Activated CD8-positive, alpha-beta memory T cell treated with anti-CD3 and anti-CD28 coated beads for 36 hours (primary cell): ENCODE data around the gene LHX2. TPM values are rescaled to one million over a fixed set of nuclear protein-coding genes. Genes with fewer than 3 reads are reported as not detected.

ENCODE experiments used
- CTCF ChIA-PET: fragments of 350-600 bp; sonication (Branson Sonifier 250); formaldehyde crosslinking; loops from one replicate; lab custom pipeline; 2021; ENCODE audit warnings: antibody characterized with exemption; lab: Charles Lee
- POLR2A ChIA-PET: fragments of 350-600 bp; sonication (Branson Sonifier 250); formaldehyde crosslinking; loops from one replicate; lab custom pipeline; 2021; ENCODE audit warnings: antibody characterized with exemption; lab: Charles Lee
- total RNA-seq, 2 experiments: library from RNA; stranded (reverse); gene quantifications; one replicate each; pipeline ENCODE4 v1.2.3, GENCODE V29; 2021

The LHX2 gene
- total RNA-seq, 2 experiments from 2014 or later = not detected

GRCh38 chr9:124022201-124023121, 10.9 kb downstream of the LHX2 start:
- POLR2A ChIA-PET = no interaction called here
- CTCF ChIA-PET = no interaction called here

DNA sequence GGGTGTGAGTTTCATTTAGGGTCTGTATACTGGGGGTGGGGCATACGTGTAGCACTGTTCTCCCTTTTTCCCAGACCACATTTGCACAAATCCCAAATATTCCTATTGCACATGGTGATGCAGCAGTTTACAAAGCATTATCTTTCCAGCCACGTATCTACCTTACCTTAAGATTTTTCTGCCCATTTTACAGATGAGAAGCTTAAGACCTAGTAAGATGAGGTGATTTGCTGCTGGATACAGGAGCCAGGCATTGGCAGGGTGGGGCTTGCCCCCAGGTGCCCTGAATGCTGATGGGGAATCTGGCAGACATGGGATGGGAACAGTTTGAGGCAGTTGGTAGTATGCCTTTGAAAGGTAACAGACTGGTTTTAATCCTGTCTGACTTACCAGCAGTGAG, 12.5 kb downstream of the LHX2 start:
- POLR2A ChIA-PET = no interaction called here
- CTCF ChIA-PET = no interaction called here

DNA sequence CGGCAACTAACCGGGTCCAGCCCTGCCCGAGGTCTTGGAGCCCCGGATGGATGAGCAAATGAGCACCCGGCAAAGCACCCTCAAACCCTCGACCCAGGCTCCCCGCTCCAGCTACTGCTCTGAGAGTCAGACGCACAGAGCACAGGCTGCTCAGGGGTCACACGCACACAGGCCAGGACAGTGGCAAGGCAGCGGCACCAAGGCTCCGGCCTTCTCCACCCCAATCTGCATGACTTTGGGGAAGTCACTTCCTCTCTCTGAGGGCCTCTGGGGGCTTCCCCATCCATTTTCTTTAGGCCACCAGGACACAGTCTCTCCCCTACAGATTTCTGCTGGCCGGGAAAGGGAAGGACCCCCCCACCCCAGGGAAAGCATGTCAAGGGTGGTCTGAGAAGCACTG, 18.0 kb downstream of the LHX2 start:
- ChIA-PET CTCF (no interaction called here), POLR2A (no interaction called here)

DNA sequence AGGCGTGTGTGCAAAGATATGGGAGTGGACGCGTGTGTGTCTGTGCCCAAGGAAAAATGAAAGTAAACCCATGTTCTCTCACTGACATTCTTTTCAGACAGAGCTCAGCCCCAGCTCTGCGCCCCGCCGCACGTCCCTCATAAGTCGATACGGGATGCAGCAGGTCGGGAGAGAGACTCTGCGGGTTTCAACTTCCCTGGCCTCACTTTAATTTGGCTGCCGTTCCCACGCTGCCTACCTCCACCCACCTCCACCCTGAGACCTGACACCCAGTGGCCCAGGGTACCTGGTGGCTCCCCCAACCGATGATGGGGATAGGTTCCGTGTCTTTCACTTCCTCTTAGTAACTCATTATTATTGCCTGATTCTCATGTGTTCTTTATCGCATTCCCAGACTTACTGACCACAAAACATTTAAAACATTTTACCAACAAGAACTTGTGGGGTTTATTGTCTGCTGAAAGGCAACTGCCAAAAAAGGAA, 19.4 kb downstream of the LHX2 start:
- ChIA-PET POLR2A (no interaction called here), CTCF (no interaction called here)

DNA sequence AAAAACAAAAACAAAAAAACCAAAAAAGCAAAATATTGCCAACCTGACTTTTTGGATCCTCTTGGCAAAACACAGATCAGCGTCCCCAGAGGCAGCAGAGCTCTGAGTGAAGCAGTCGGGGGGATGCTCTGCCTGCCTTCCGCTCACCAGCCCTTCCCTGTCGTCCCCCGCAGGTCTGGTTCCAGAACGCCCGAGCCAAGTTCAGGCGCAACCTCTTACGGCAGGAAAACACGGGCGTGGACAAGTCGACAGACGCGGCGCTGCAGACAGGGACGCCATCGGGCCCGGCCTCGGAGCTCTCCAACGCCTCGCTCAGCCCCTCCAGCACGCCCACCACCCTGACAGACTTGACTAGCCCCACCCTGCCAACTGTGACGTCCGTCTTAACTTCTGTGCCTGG, 20.7 kb downstream of the LHX2 start:
- ChIA-PET CTCF (interaction anchor here (1.4 kb wide), 1 partner anchor 9 kb away, joined by 6 read pairs; no protein-coding TSS in a partner anchor), POLR2A (no interaction called here)

DNA sequence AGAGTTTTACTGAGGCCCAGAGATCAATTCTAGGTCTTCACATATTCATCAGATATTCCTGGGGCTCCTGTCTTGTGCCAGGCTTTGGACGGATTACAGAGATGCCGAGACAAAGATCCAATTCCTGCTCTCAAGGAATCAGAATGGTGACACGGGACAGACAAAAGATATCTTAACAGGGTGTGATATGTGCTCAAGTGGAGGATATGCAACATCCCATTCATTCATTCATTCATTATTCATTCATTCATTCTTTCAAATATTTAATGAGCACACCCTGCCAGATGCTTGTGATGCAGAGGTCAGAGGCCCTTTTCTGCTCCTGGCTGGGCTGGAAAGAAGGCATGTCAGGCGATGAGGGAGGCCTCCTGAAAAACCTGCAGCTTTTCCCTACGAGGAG, 21.8 kb downstream of the LHX2 start:
- CTCF ChIA-PET = no interaction called here

DNA sequence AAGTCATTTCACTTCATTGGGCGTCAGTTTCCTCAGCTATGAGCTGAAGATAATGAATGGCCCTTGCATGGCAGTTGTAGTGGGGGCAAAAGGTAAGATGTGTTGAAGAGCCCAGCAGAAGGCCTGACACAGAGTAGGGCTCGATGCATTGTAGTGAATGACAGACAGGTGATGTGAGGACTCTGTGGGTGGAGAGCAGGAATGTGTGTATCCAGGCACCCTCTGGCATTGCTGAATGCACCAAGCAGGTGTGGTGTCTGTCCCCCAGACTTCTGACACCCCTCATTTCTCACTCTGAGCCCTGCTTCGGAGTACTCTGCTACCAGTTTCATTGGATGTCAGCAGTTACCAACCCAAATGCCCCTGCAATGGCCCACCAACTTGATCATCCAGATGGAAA, 22.4 kb downstream of the LHX2 start:
- ChIA-PET CTCF (no interaction called here), POLR2A (no interaction called here)

More for the DNA sequence above, 21.8 kb downstream of the LHX2 start:
- POLR2A ChIA-PET = no interaction called here

GRCh38 chr9:124035001-124035650, 23.6 kb downstream of the LHX2 start:
- POLR2A ChIA-PET = no interaction called here
- CTCF ChIA-PET = no interaction called here

- POLR2A ChIA-PET = no interaction called here
- CTCF ChIA-PET = no interaction called here
Measured at GRCh38 chr9:124036578-124036977, 25.0 kb downstream of the LHX2 start.

DNA sequence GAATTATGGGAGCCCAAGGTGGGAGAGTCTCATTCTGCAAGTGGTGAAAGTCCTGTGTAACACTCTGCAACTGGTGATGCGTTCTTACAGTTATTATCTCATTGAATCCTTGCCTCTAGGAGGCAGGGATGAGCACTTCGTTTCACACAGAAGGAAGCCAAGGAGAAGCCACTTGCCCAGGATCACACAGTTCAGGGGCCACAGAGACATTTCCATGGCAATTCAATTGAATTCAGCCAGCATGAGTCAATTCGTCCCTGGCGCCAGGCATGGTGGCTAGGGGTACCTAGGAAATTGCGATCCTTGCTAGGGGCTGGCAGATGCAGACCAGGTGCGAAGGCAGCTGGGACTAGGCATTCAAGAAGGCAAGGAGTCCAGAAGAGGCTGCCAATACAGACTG, 26.2 kb downstream of the LHX2 start:
- ChIA-PET CTCF (no interaction called here), POLR2A (no interaction called here)

GRCh38 chr9:124038239-124038638, 26.7 kb downstream of the LHX2 start:
- ChIA-PET CTCF (no interaction called here), POLR2A (no interaction called here)

- POLR2A ChIA-PET = no interaction called here
Measured at GRCh38 chr9:124038790-124039633, 27.4 kb downstream of the LHX2 start.

DNA sequence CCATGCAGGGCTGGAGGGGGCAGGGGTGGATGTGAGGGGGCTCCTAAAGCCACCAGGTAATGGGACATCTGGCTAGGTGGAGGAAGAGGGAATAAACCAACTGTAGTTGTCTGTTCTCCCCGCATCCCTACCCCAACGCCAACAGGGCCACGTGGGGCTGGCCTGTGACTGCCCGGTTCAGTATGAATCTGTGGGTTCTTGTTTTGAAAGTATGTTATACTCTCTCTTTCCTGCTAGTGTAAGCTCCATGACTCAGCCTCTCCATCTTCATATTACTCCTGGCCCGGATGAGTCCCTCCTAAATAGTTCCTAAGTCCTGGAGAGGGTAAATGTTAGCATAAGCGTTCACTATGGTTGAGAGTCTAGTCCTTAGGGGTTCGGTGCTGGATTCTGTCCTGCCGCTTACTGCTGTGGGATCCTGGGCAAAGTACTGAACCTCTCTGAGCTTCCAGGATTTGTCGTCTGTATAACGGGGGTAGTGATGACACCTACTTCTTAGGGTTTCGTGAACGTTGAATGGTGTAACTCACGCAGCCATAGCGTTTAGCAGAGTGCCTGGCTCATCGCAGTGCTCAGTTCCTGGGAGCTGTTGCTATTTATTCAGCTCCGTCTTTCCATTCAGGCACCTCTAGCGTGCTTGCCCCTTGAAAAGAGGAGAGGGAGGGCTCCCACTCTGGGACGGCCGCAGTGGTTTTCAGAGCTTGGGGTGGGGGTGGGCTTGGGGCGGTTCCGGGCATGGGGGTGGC, 28.8 kb downstream of the LHX2 start:
- ChIA-PET CTCF (interaction anchor here (0.5 to 2.2 kb wide), 13 partner anchors 8 to 1720 kb away, joined by 3 to 9 read pairs (median 5); no protein-coding TSS in a partner anchor), POLR2A (interaction anchor here (0.5 kb wide), 2 partner anchors 170 to 504 kb away, joined by 3 read pairs; no protein-coding TSS in a partner anchor)

More at GRCh38 chr9:124038790-124039633, 27.4 kb downstream of the LHX2 start:
- CTCF ChIA-PET = no interaction called here

DNA sequence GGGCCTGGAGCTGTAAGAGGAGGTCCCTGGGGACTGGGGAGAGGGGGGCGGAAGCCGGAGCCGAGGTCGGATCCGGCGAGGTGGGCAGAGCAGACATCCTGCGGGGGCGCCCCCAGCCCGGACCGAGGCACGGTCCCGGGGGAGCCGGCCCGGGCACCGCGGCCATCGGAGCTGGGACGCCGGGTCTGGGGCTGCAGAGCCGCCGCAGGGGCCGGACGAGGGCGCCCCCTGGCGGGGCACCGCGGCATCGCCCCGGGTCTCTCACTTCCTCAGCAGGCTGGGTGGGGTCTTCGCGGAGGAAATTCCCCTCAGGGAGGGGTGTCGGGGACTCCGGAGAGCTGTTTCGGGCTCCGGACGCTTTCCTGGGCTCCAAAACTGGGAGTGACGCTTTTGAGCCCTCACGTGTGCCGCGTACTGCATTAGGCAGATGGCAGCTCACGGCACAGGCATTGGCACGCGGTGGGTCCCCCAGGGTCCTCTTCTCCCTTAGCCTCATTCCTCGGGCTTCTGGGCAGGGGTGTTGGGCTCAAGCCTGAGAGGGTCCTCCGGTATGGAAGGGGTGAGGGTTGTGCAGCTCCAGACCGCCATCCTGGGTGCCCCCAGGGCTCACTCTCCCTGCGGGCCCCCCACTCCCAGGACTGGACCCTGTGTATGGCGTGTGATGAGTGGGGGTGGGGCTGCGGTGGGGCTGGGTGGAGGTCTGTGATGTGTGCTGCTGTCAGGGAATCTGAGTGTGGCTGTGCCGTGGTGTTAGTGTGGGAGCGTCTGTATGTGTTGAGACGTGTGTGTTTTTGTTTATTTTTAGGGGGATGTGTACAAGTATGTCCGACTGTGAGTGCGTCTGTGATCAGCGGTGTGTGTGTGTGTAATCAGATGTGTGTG, 29.6 kb downstream of the LHX2 start:
- ChIA-PET CTCF (interaction anchor here (0.5 to 2.2 kb wide), 15 partner anchors 9 to 1721 kb away, joined by 3 to 9 read pairs (median 4); no protein-coding TSS in a partner anchor), POLR2A (no interaction called here)

- ChIA-PET CTCF (interaction anchor here (0.5 to 2.2 kb wide), 5 partner anchors 8 to 590 kb away, joined by 3 to 7 read pairs (median 4); no protein-coding TSS in a partner anchor), POLR2A (no interaction called here)
Measured at GRCh38 chr9:124041817-124042116, 30.2 kb downstream of the LHX2 start.

- ChIA-PET CTCF (interaction anchor here (1.2 to 2.2 kb wide), 3 partner anchors 8 to 10 kb away, joined by 3 to 7 read pairs (median 6); no protein-coding TSS in a partner anchor), POLR2A (no interaction called here)
Measured at GRCh38 chr9:124042201-124042721, 30.7 kb downstream of the LHX2 start.

GRCh38 chr9:124044448-124044847, 32.9 kb downstream of the LHX2 start:
- ChIA-PET POLR2A (no interaction called here), CTCF (no interaction called here)
